Breast epithelium (tissue), 3 donors: Measurements from ENCODE around the gene GPSM1.

Source experiments
- POLR2A ChIP-seq: fragments of 450-650 bp; IDR thresholded peaks from one replicate; pipeline ENCODE4 v1.6.1; 2016; ENCODE audit warnings: antibody characterized with exemption, mild to moderate bottlenecking, moderate library complexity
- POLR2AphosphoS5 ChIP-seq, 3 donors: sonication (generic); formaldehyde crosslinking; IDR thresholded peaks; one replicate each; pipeline ENCODE4 v1.6.1; 2017; ENCODE audit warnings: antibody characterized with exemption in 3 of 3

GRCh38 chr9:136299116-136299515, 28.2 kb upstream of the GPSM1 start:
- TF ChIP-seq POLR2A (no peak), POLR2AphosphoS5 (IDR thresholded peaks at IDR 0.05) (no peak)
